Activated gamma-delta T cell (primary cell): ENCODE measurements around the gene USP16.
A peak's percentile ranks its signal among the peaks of the same experiment; 100 is the strongest.
"Not testable (repeated sequence)": the region's sequence is repeated elsewhere in the genome, so short reads cannot be mapped to it uniquely, and the experiment has no call there.

Experiments
- DNase-seq: peaks from one replicate; lab custom pipeline; 2025; lab: John Stamatoyannopoulos, UW
- total RNA-seq, 2 donors: gene quantifications; one replicate each; lab custom pipeline; 2026; lab: John Stamatoyannopoulos, UW

USP16 gene
- 200 to 210 reads per million in 2 donors for total RNA-seq

DNA sequence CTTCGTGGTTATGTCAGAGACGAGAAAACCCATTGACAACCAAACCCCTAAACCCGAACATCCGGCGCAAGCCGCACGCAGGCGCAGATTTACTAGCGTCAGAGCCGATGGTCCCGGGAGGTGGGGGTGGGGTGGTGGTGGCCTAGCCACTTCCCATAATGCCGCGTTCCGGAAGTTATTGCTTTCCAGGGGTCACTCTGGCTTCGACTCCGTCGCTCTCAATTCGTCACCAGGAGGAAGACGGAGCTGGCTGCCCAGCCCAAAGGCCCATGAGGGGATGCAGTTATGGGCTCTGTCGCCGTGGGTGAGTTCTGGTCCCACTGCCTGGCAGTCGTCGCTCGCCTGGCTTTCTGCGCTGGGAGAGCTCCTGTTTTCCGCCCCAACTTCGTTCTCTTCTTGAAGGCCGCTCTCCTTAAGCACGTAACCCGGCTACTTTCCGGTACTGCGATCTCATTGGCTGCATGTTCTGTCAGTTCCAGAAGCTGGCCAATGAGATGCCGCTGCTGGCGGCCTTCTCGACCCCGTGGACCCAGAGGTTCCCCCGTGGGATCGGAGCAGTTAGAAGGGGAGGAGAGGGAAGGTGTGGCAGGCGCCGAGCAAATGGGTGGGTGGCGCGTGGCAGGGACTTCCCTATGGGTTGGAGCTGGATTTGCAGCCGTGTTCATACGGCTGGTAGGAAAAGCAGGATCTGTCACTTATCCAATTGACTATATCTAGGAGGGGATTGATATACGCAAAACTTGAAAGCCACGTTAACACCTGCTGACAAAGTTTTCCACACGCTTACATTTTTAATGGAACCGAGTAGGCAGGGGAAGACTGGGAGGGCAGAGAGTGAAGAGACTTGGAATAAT, at the start of gene USP16:
Gene USP16 (plus strand): TSS at position 195 of the 854 bp plus-strand sequence. CDS start 3,246 bp downstream, outside the sequence.
- peak; percentile 88 for DNase-seq

DNA sequence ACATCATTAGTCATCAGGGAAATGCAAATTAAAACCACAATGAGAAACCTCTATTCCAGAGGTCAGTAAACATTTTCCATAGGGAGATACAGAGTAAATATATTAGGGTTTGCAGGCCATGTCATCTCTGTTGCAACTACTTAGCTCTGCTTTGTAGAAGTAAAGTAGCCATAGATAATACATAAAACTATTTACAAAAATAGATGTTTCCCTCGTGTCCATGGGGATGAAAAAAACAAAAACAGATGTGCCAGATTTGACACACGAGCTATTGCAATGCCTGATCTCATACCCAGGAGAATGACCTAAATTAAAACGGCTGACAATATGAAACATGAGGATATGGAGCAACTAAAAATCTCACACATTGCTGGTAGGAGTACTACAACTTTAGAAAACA, 49.1 kb upstream of the USP16 start:
- no peak for DNase-seq

GRCh38 chr21:28979092-28979491, 45.4 kb upstream of the USP16 start:
- DNase-seq = no peak

GRCh38 chr21:28982637-28983036, 41.8 kb upstream of the USP16 start:
- no peak for DNase-seq

DNA sequence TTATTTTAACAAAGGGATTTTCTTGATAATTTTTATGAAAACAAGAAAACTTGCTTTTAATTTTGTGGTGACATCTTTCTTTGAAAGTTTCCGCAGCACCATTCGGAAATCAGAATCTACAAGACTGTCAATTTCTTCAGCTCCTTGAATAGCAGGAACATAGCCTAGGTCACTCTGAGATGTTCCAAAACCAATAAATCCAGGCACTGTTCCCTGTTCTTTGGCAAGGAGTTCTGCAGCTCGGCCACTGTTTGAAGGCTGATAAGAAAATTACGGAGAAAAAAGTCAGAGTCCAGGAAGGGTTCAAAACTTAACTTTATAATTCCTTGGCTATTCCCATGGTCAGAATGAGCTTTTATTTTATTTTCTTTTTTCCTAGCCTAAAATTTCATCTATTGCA, 37.8 kb upstream of the USP16 start:
- no peak for DNase-seq

DNA sequence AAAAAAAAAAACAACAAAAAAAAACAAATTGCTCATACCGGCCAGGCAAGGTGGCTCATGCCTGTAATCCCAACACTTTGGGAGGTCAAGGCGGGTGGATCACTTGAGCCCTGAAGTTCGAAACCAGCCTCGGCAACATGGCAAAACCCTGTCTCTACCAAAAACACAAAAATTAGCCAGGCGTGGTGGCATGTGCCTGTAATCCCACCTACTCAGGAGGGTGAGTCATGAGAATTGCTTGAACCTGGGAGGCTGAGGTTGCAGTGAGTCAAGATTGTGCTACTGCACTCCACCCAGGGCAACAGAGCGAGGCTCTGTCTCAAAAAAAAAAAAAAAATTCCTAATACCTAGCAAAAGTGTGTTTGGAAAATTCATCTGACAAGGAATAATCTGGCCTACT, 36.3 kb upstream of the USP16 start:
- not testable (repeated sequence) for DNase-seq

DNA sequence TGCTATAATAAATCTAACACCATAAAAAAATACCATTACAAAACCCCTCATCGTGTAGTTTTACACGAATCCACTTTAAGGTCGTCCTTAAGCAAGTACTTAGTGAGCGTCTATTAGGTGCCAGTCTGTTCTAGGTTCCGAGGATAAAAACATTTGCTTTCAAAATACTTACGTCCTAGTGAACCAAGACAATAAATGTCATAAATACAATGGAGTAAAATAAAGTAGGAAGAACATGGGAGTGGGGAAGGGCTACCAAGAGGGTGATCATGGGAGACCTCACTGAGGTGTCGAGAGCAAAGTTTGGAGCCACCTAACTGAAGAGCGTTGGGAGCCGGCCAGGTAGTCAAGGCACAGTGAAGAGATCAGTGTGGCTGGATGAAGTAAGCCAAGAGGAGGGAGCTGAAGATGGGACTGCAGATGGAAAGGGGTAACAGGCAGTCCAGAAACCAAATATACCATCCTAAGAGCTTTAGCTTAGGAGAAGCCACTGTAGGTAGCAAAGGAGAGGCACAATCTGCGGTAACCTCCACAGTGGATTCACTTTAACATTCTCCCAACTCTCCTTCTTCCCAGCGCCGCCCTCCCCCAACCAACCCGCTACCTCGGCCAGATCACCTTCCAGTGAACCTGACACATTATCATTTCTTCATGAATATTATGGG, 32.5 kb upstream of the USP16 start:
- no peak for DNase-seq

DNA sequence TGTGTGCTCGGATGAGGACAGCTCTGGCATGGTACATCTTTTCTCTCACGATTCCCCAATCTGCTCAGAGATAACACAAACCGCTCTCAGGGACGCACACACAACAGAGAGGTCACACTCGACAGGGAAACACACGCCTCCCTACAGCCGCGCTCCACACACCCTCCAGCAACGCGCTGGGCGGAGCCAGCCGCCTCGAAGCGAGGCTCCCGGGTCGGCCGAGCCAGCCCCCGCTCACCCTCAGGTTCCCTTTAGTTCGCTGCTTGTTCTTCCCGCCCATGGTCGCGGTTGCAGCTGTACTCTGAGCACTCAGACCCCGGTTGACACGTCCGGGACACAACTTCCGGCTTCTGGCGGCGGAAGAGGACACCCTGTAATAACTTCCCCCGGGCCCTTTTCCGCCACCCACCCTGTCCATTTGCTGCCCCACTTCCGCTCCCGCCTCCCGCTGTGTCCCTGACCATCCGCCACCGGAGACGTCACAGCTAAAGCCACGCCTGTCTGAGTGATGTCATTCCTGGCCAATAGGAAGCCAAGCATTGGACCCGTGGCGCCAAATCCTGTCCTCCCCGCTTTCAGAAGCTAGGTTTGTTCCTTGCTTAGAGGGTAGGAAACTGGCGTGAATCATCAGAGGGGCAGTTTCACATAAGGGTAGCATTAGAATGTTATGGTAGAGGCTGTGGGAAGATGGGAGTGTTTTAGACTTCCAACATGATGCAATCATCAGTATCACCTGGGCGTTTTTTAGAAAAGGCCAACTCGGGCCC, 31.8 kb upstream of the USP16 start, which contains the start of gene LTN1:
Gene LTN1 (minus strand): TSS at position 352 of the 767 bp plus-strand sequence. CDS start 72 bp downstream, at position 280.
- DNase-seq = peak; percentile 79

- no peak for DNase-seq
Observed at GRCh38 chr21:28993293-28993629, 31.2 kb upstream of the USP16 start.

DNA sequence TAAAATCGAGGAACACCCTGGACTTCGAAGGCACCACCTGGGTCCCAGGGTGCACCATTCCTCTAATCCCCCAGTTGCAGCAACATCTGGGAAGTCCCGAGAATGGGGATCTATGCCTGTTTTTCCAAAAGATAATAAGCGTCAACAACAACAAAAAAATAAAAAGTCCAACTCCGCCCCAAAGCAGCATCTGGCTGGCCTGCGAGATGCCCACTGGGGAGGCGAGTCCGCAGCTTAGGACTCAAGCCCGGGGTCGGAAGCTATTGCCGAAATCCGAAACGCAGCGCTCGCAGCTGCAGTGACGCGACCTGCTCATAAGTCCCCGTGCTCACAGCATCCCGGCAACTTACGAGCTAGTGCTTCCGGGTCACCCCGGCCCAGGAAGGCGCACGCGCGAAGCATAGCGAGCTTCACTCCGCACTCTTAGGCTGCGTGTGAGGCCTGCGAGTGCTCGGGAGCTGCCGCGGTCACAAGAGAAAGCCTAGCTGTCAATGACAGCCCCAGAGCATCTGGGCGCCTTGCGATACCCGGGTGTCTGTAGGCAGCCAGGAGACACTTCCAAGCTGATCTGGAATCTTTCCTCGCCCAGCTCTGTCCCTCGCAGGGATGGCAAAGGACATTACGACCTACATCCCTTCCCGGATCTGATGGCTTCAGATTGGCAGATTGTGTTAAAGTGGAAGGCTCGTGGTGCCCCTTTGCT, 21.9 kb upstream of the USP16 start:
- peak; percentile 89 for DNase-seq

DNA sequence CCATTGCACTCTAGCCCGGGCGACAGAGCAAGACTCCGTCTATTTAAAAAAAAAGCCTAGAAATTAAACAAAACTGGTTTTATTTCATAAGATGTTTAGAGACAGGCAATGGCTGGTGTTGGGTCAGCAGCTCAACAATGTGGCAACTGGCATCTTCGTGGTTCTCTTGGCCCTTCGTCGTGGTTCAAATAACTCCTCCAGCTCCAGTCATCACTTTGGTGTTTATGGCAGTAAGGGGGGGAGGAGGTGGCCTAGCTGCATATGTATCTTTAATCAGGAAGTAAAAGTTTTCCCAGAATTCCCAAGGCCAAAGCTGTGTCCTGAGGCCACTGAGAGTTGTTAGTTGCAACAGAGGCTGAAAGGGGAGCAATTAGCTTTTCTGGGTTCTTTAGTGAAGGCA, 18.8 kb upstream of the USP16 start:
- no peak for DNase-seq

DNA sequence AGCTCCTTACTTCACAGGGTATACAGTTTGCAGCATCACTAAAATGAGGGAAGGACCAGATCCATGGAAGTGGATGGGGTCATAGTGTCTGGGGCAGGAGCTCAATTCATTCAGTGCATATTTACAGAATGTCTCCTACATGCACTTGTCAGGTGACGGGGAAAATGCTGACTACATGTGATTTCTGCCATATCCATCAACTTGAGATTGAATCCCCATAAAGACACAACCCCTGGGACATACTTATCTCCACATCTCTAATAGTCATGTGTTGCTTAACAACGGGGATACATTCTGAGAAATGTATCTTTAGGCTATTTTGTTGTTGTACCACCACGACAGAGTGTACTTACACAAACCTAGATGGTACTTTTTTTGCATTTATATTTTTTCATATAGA, 17.3 kb upstream of the USP16 start:
- no peak for DNase-seq

GRCh38 chr21:29007810-29008209, 16.7 kb upstream of the USP16 start:
- DNase-seq = no peak

- DNase-seq = no peak
Observed at GRCh38 chr21:29008367-29008766, 16.1 kb upstream of the USP16 start.

GRCh38 chr21:29011236-29011635, 13.2 kb upstream of the USP16 start:
- not testable (repeated sequence) for DNase-seq

DNA sequence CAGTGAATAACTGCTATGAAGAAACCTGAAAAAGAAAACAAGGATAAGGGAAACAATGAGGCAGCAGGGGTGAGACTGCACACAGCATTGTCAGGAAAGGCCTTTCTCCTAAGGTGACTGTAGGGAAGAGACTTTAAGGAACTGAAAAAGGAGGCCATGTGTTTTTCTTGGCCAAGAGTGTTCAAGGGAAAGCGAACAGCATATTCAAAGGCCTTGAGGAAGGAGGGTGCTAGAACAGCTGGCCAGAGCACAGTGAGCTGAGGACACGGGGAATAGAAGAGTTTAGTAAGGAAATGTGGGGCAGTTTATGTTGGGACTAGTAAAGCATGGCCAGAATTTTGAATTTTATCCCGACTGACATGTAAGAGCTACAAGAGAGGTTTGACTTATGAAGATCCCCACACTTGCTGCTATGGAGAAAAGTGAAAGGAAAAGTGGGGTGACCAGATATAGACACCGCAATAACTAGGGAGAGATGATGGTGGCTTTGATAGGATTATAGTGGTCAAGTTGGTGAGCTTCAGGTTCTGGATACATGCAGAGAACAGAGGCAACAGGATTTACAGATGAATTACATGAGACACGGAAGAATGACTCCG, 6.7 kb upstream of the USP16 start:
- DNase-seq = no peak

- no peak for DNase-seq
Observed at GRCh38 chr21:29018540-29018939, 5.9 kb upstream of the USP16 start.

GRCh38 chr21:29022166-29022565, 2.3 kb upstream of the USP16 start:
- DNase-seq = no peak

DNA sequence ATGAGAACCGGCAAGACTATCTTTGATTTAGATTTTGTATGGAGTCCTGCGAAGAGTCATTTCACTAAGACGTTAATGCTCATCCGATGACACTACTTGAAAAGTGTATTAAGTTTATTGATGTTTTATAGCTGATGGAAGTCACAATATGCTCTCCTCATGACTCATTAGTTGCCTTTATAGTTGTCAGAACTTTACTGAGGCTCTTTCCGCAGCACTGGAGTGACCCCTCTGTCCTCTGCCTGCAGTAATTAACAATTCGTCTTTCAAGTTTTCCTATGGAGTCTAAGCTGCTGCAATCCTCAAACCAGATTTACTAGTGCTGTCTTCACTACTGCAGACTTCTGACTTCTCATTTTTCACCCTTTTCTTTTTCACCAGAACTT, 853 bp downstream of the USP16 start:
- DNase-seq = no peak

DNA sequence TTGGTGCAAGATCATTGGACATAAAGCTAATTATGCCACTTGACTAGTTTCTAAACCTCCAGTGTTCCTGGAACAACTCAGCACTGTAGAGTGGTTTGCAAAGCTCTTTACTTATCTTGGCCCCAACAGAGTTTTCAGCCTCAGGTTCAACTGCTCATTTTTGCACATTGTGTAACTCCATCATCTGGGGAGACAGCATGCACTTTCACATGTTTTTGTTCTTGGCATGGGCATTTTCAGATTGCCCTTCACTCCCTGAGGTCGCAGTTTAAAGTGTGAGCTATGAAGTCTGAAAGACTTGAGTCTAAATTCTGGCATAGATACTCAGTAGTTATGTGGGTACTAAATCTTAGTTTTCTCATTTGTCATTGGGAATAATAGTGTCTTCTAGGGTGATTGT, 5.1 kb downstream of the USP16 start:
- DNase-seq = no peak

- no peak for DNase-seq
Observed at GRCh38 chr21:29030909-29031308, 6.4 kb downstream of the USP16 start.
